Naive thymus-derived CD4-positive, alpha-beta T cell (primary cell): ENCODE results near the gene NME7. TPM values are rescaled to one million over a fixed set of nuclear protein-coding genes. Genes with fewer than 3 reads are reported as not detected.

Source experiments
- ATAC-seq: fragments of 150-1000 bp; cut with Tn5 transposase; 2 replicates; pipeline ENCODE4 v1.10.0; 2021; ENCODE audit warnings: mild to moderate bottlenecking, moderate library complexity
- CTCF ChIA-PET: fragments of 350-600 bp; sonication (Branson Sonifier 250); formaldehyde crosslinking; loops from one replicate; lab custom pipeline; 2021; ENCODE audit warnings: antibody characterized with exemption; lab: Charles Lee
- POLR2A ChIA-PET: fragments of 350-600 bp; sonication (Branson Sonifier 250); formaldehyde crosslinking; loops from one replicate; lab custom pipeline; 2021; ENCODE audit warnings: antibody characterized with exemption, inconsistent platforms; lab: Charles Lee
- DNase-seq, 9 donors: peaks; one replicate each; pipeline versions ENCODE4 v3.0.0 to v3.0.0-alpha.2; 2020 to 2022; ENCODE audit warnings: mixed read lengths in 1 of 9
- H3K27ac ChIP-seq: one replicate; pipeline ENCODE4 v1.7.0; 2013; ENCODE audit warnings: mild to moderate bottlenecking, low read depth, low read length, moderate library complexity
- H3K27me3 ChIP-seq, 2 donors: one replicate each; pipeline ENCODE4 v1.7.0; 2013; ENCODE audit warnings: low read length in 2 of 2, mild to moderate bottlenecking in 2 of 2, moderate library complexity in 2 of 2; ENCODE audit not compliant: control insufficient read depth in 2 of 2, insufficient read depth in 2 of 2
- H3K36me3 ChIP-seq, 3 experiments: 1 replicate in 2 of 3; 2 replicates in 1 of 3; pipeline ENCODE4 v1.7.0; 2013; ENCODE audit warnings: low read length in 3 of 3, mild to moderate bottlenecking in 3 of 3, moderate library complexity in 1 of 3; ENCODE audit not compliant: insufficient read depth in 3 of 3, control insufficient read depth in 2 of 3
- H3K4me1 ChIP-seq, 2 donors: one replicate each; pipeline ENCODE4 v1.7.0; 2013; ENCODE audit warnings: low read length in 2 of 2, mild to moderate bottlenecking in 2 of 2, moderate library complexity in 1 of 2; ENCODE audit not compliant: control insufficient read depth in 2 of 2, insufficient read depth in 2 of 2
- H3K4me3 ChIP-seq: 2 replicates; pipeline ENCODE4 v1.7.0; 2013; ENCODE audit warnings: mild to moderate bottlenecking, low read length
- H3K9me3 ChIP-seq, 3 experiments: 1 replicate in 2 of 3; 2 replicates in 1 of 3; pipeline ENCODE4 v1.7.0; 2013; ENCODE audit warnings: low read length in 3 of 3; ENCODE audit not compliant: control insufficient read depth in 2 of 3
- H3K27ac Mint-ChIP-seq, 9 donors: one replicate each; pipeline ENCODE4 v1.8.0; 2020 to 2022; ENCODE audit warnings: mixed read lengths in 9 of 9, mild to moderate bottlenecking in 8 of 9, moderate library complexity in 5 of 9, inconsistent platforms in 2 of 9
- H3K27me3 Mint-ChIP-seq, 5 donors: one replicate each; pipeline ENCODE4 v1.8.0; 2021 to 2022; ENCODE audit warnings: mixed read lengths in 5 of 5, mild to moderate bottlenecking in 1 of 5
- H3K36me3 Mint-ChIP-seq, 5 donors: one replicate each; pipeline ENCODE4 v1.8.0; 2020 to 2022; ENCODE audit warnings: mixed read lengths in 5 of 5, mild to moderate bottlenecking in 3 of 5, inconsistent platforms in 1 of 5
- H3K4me1 Mint-ChIP-seq, 7 donors: one replicate each; pipeline ENCODE4 v1.8.0; 2020 to 2022; ENCODE audit warnings: mixed read lengths in 7 of 7, mild to moderate bottlenecking in 3 of 7, inconsistent platforms in 1 of 7
- H3K4me3 Mint-ChIP-seq, 10 donors: one replicate each; pipeline ENCODE4 v1.8.0; 2020 to 2022; ENCODE audit warnings: mild to moderate bottlenecking in 10 of 10, mixed read lengths in 10 of 10, moderate library complexity in 6 of 10, inconsistent platforms in 2 of 10
- H3K9me3 Mint-ChIP-seq, 11 donors: one replicate each; pipeline ENCODE4 v1.8.0; 2020 to 2022; ENCODE audit warnings: mixed read lengths in 11 of 11, mild to moderate bottlenecking in 4 of 11, inconsistent platforms in 1 of 11, moderate library complexity in 1 of 11
- intact Hi-C, 2 donors: fragments of 100-400 bp; cut with micrococcal nuclease; formaldehyde crosslinking; loops; one replicate each; pipeline ENCODE4 v1.15.1; 2023
- polyA plus RNA-seq, 2 donors: library from polyadenylated mRNA; unstranded; fragments of 300-500 nt; fragmentation: Illumina TruSeq; gene quantifications; one replicate each; pipeline ENCODE4 v1.2.3, GENCODE V29; 2021
- total RNA-seq, 6 experiments: library from RNA in 5 of 6; stranded (reverse) in 5 of 6; gene quantifications; 1 replicate in 5 of 6; 2 replicates in 1 of 6; pipeline ENCODE4 v1.2.3 and lab custom pipeline; 2021 to 2026

Gene NME7
- total and polyA plus RNA-seq, 7 experiments from 2014 or later = 8.6 to 18.6 (median 12.9) TPM

- no peaks in the 10 kb centered on the region for H3K36me3 ChIP-seq
- intact Hi-C loops = no loop called here
- Mint-ChIP-seq H3K4me1 (peaks cover 0 to 9% (median 0%) of the 10 kb centered on the region in 7 donors), H3K27me3 (no peaks in the 10 kb centered on the region), H3K27ac (no peak overlapping the region), H3K36me3 (peaks cover 0 to 24% (median 5%) of the 10 kb centered on the region in 5 donors), H3K9me3 (no peaks in the 10 kb centered on the region), H3K4me3 (no peak overlapping the region)
- H3K27ac ChIP-seq = no peak overlapping the region
- no peaks in the 10 kb centered on the region for H3K4me1 ChIP-seq
- no peak overlapping the region for H3K4me3 ChIP-seq
- DNase-seq = no peak
- ATAC-seq = no peak
- no peaks in the 10 kb centered on the region for H3K9me3 ChIP-seq
- POLR2A ChIA-PET = no interaction called here
- no peaks in the 10 kb centered on the region for H3K27me3 ChIP-seq
- CTCF ChIA-PET = no interaction called here
Observed at GRCh38 chr1:169117599-169117998, 250.0 kb downstream of the NME7 start.

GRCh38 chr1:169117014-169117413 lies 250.6 kb downstream of the NME7 start:
- ATAC-seq = no peak
- H3K4me3 ChIP-seq = no peak overlapping the region
- Mint-ChIP-seq H3K36me3 (peaks cover 0 to 27% (median 11%) of the 10 kb centered on the region in 5 donors), H3K27me3 (no peaks in the 10 kb centered on the region), H3K27ac (peak overlapping the region in 1 of 9 donors; percentile 23), H3K4me1 (peaks cover 0 to 9% (median 0%) of the 10 kb centered on the region in 7 donors), H3K9me3 (no peaks in the 10 kb centered on the region), H3K4me3 (no peak overlapping the region)
- ChIA-PET CTCF (no interaction called here), POLR2A (no interaction called here)
- H3K27ac ChIP-seq = no peak overlapping the region
- no peaks in the 10 kb centered on the region for H3K27me3 ChIP-seq
- no peak for DNase-seq
- intact Hi-C loops = no loop called here
- no peaks in the 10 kb centered on the region for H3K9me3 ChIP-seq
- no peaks in the 10 kb centered on the region for H3K4me1 ChIP-seq
- no peaks in the 10 kb centered on the region for H3K36me3 ChIP-seq

- Histone ChIP-seq H3K9me3 (no peaks in the 10 kb centered on the region), H3K36me3 (no peaks in the 10 kb centered on the region), H3K4me3 (no peak overlapping the region), H3K27me3 (no peaks in the 10 kb centered on the region), H3K27ac (no peak overlapping the region), H3K4me1 (no peaks in the 10 kb centered on the region)
- intact Hi-C loops = no loop called here
- ChIA-PET CTCF (interaction anchor here (0.6 kb wide), 1 partner anchor 676 kb away, joined by 6 read pairs; no protein-coding TSS in a partner anchor), POLR2A (no interaction called here)
- peak; percentile 67 for ATAC-seq
- Mint-ChIP-seq H3K4me3 (no peak overlapping the region), H3K36me3 (peaks cover 0 to 27% (median 11%) of the 10 kb centered on the region in 5 donors), H3K27ac (no peak overlapping the region), H3K9me3 (no peaks in the 10 kb centered on the region), H3K4me1 (peaks cover 0 to 10% (median 0%) of the 10 kb centered on the region in 7 donors), H3K27me3 (no peaks in the 10 kb centered on the region)
- DNase-seq = no peak
Observed at GRCh38 chr1:169115891-169116585, 251.6 kb downstream of the NME7 start.

- Mint-ChIP-seq H3K4me1 (peaks cover 13 to 31% (median 16%) of the 10 kb centered on the region in 7 donors), H3K36me3 (peaks cover 0 to 27% (median 11%) of the 10 kb centered on the region in 5 donors), H3K27ac (no peak overlapping the region), H3K9me3 (no peaks in the 10 kb centered on the region), H3K4me3 (no peak overlapping the region), H3K27me3 (peaks cover 0 to 11% (median 0%) of the 10 kb centered on the region in 5 donors)
- Histone ChIP-seq H3K9me3 (no peaks in the 10 kb centered on the region), H3K4me3 (no peak overlapping the region), H3K27me3 (no peaks in the 10 kb centered on the region), H3K4me1 (peaks cover 5 to 7% of the 10 kb centered on the region in 2 donors), H3K27ac (no peak overlapping the region), H3K36me3 (no peaks in the 10 kb centered on the region)
- ChIA-PET POLR2A (no interaction called here), CTCF (no interaction called here)
- no peak for ATAC-seq
- intact Hi-C loops = no loop called here
- no peak for DNase-seq
Observed at GRCh38 chr1:169113613-169114119, 253.9 kb downstream of the NME7 start.

- no peak for DNase-seq
- Histone ChIP-seq H3K9me3 (no peaks in the 10 kb centered on the region), H3K27ac (no peak overlapping the region), H3K27me3 (no peaks in the 10 kb centered on the region), H3K36me3 (no peaks in the 10 kb centered on the region), H3K4me3 (no peak overlapping the region), H3K4me1 (peaks cover 7 to 11% of the 10 kb centered on the region in 2 donors)
- Mint-ChIP-seq H3K4me3 (no peak overlapping the region), H3K27me3 (peaks cover 0 to 11% (median 0%) of the 10 kb centered on the region in 5 donors), H3K9me3 (no peaks in the 10 kb centered on the region), H3K27ac (no peak overlapping the region), H3K4me1 (peaks cover 28 to 45% (median 29%) of the 10 kb centered on the region in 7 donors), H3K36me3 (peaks cover 0 to 28% (median 11%) of the 10 kb centered on the region in 5 donors)
- POLR2A ChIA-PET = no interaction called here
- intact Hi-C loops = no loop called here
- ATAC-seq = no peak
- CTCF ChIA-PET = no interaction called here
Observed at GRCh38 chr1:169112241-169112640, 255.4 kb downstream of the NME7 start.

- Histone ChIP-seq H3K36me3 (no peaks in the 10 kb centered on the region), H3K9me3 (no peaks in the 10 kb centered on the region), H3K4me1 (peaks cover 7 to 14% of the 10 kb centered on the region in 2 donors), H3K4me3 (no peak overlapping the region), H3K27ac (no peak overlapping the region), H3K27me3 (no peaks in the 10 kb centered on the region)
- no peak for ATAC-seq
- CTCF ChIA-PET = no interaction called here
- Mint-ChIP-seq H3K4me3 (no peak overlapping the region), H3K27me3 (peaks cover 0 to 11% (median 0%) of the 10 kb centered on the region in 5 donors), H3K9me3 (no peaks in the 10 kb centered on the region), H3K4me1 (peaks cover 28 to 48% (median 33%) of the 10 kb centered on the region in 7 donors), H3K27ac (no peak overlapping the region), H3K36me3 (peaks cover 0 to 22% (median 11%) of the 10 kb centered on the region in 5 donors)
- POLR2A ChIA-PET = no interaction called here
- DNase-seq = no peak
- intact Hi-C loops = no loop called here
Observed at GRCh38 chr1:169111472-169111871, 256.1 kb downstream of the NME7 start.
